ENCODE data around the gene C8G. TPM values are rescaled to one million over a fixed set of nuclear protein-coding genes. Genes with fewer than 3 reads are reported as not detected.
A peak's percentile ranks its signal among the peaks of the same experiment; 100 is the strongest.

The C8G gene
- total RNA-seq, 2 donors from 2014 or later: not detected

- Histone ChIP-seq H3K4me3 (no peak overlapping the region), H3K36me3 (peaks cover 18% of the 10 kb centered on the region), H3K9me3 (no peaks in the 10 kb centered on the region), H3K4me1 (ENCODE audit: control insufficient read depth in 1 of 2, low read depth in 2 of 2) (peaks cover 5 to 23% of the 10 kb centered on the region in 2 donors), H3K27ac (peak overlapping the region in 1 of 2 donors; percentile 77), H3K27me3 (replicated peaks; ENCODE audit: insufficient read depth) (no peaks in the 10 kb centered on the region)
- ATAC-seq (ENCODE audit: insufficient number of reproducible peaks, low FRiP score, low read depth): no peak
- TF ChIP-seq CTCF (IDR thresholded peaks at IDR 0.05): no peak
- DNase-seq (ENCODE audit: low spot score): no peak
Measured at GRCh38 chr9:136921307-136921706, 23.7 kb upstream of the C8G start.

- no peaks in the 10 kb centered on the region for H3K9me3 ChIP-seq
- peak overlapping the region; percentile 51 to 77 for H3K27ac ChIP-seq
- H3K4me3 ChIP-seq: no peak overlapping the region
- no peak for TF ChIP-seq CTCF (IDR thresholded peaks at IDR 0.05)
- no peak for ATAC-seq (ENCODE audit: insufficient number of reproducible peaks, low FRiP score, low read depth)
- no peaks in the 10 kb centered on the region for H3K27me3 ChIP-seq (replicated peaks; ENCODE audit: insufficient read depth)
- no peak for DNase-seq (ENCODE audit: low spot score)
- peaks cover 18% of the 10 kb centered on the region for H3K36me3 ChIP-seq
- H3K4me1 ChIP-seq (ENCODE audit: control insufficient read depth in 1 of 2, low read depth in 2 of 2): peaks cover 5 to 23% of the 10 kb centered on the region in 2 donors
Measured at GRCh38 chr9:136921718-136922117, 23.3 kb upstream of the C8G start.

- H3K4me1 ChIP-seq (ENCODE audit: control insufficient read depth in 1 of 2, low read depth in 2 of 2): peaks cover 5 to 23% of the 10 kb centered on the region in 2 donors
- no peaks in the 10 kb centered on the region for H3K27me3 ChIP-seq (replicated peaks; ENCODE audit: insufficient read depth)
- TF ChIP-seq CTCF (IDR thresholded peaks at IDR 0.05): no peak
- H3K4me3 ChIP-seq: no peak overlapping the region
- H3K36me3 ChIP-seq: peaks cover 15% of the 10 kb centered on the region
- ATAC-seq (ENCODE audit: insufficient number of reproducible peaks, low FRiP score, low read depth) (no peak), DNase-seq (ENCODE audit: low spot score) (no peak)
- no peaks in the 10 kb centered on the region for H3K9me3 ChIP-seq
- peak overlapping the region; percentile 51 to 77 for H3K27ac ChIP-seq
Measured at GRCh38 chr9:136922540-136922939, 22.5 kb upstream of the C8G start.

GRCh38 chr9:136923881-136924280 lies 21.2 kb upstream of the C8G start:
- Histone ChIP-seq H3K27me3 (replicated peaks; ENCODE audit: insufficient read depth) (no peaks in the 10 kb centered on the region), H3K36me3 (peaks cover 15% of the 10 kb centered on the region), H3K9me3 (no peaks in the 10 kb centered on the region), H3K4me3 (no peak overlapping the region), H3K4me1 (ENCODE audit: control insufficient read depth in 1 of 2, low read depth in 2 of 2) (peaks cover 5 to 23% of the 10 kb centered on the region in 2 donors), H3K27ac (no peak overlapping the region)
- TF ChIP-seq CTCF (IDR thresholded peaks at IDR 0.05): no peak
- ATAC-seq (ENCODE audit: insufficient number of reproducible peaks, low FRiP score, low read depth) (no peak), DNase-seq (ENCODE audit: low spot score) (no peak)

GRCh38 chr9:136925414-136926153 lies 19.5 kb upstream of the C8G start:
- Histone ChIP-seq H3K27me3 (replicated peaks; ENCODE audit: insufficient read depth) (no peaks in the 10 kb centered on the region), H3K36me3 (peaks cover 6% of the 10 kb centered on the region), H3K4me1 (ENCODE audit: control insufficient read depth in 1 of 2, low read depth in 2 of 2) (peaks cover 8 to 37% of the 10 kb centered on the region in 2 donors)

More at GRCh38 chr9:136925414-136926153, 19.5 kb upstream of the C8G start:
- H3K4me3 ChIP-seq: no peak overlapping the region
- no peak overlapping the region for H3K27ac ChIP-seq
- no peak for TF ChIP-seq CTCF (IDR thresholded peaks at IDR 0.05)
- DNase-seq (ENCODE audit: low spot score) (no peak), ATAC-seq (ENCODE audit: insufficient number of reproducible peaks, low FRiP score, low read depth) (no peak)
- no peaks in the 10 kb centered on the region for H3K9me3 ChIP-seq

All from thoracic aorta (tissue), 2 donors.